Measurements from ENCODE around the gene L3MBTL4.

L3MBTL4 gene

DNA sequence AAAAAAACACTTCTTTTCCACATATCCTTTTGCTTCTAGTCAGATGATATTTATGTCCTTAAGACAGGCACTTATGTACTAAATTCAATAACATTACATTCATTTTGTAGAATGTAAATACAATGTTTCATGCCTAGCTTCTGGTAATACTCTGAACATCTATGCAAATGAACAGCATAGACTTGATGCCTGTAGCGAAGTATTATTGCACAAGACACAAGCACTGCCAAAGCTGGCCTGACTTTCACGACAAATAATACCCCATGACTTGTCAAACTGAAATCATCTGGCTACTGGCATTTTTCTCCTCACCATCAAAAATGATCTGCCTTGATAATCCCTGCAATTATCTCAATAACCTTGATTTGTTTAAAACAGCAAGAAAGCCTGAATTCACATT is 101.3 kb downstream of the L3MBTL4 start:
- TF ChIP-seq, protein P1, sequence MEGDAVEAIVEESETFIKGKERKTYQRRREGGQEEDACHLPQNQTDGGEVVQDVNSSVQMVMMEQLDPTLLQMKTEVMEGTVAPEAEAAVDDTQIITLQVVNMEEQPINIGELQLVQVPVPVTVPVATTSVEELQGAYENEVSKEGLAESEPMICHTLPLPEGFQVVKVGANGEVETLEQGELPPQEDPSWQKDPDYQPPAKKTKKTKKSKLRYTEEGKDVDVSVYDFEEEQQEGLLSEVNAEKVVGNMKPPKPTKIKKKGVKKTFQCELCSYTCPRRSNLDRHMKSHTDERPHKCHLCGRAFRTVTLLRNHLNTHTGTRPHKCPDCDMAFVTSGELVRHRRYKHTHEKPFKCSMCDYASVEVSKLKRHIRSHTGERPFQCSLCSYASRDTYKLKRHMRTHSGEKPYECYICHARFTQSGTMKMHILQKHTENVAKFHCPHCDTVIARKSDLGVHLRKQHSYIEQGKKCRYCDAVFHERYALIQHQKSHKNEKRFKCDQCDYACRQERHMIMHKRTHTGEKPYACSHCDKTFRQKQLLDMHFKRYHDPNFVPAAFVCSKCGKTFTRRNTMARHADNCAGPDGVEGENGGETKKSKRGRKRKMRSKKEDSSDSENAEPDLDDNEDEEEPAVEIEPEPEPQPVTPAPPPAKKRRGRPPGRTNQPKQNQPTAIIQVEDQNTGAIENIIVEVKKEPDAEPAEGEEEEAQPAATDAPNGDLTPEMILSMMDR (IDR thresholded peaks at IDR 0.05; ENCODE audit: control extremely low read depth, extremely low read depth, low read depth, missing control alignments), result no peak
- CTCF ChIA-PET, result no interaction called here
- no peak for DNase-seq (ENCODE audit: extremely low spot score)
- POLR2A ChIA-PET, result no interaction called here

DNA sequence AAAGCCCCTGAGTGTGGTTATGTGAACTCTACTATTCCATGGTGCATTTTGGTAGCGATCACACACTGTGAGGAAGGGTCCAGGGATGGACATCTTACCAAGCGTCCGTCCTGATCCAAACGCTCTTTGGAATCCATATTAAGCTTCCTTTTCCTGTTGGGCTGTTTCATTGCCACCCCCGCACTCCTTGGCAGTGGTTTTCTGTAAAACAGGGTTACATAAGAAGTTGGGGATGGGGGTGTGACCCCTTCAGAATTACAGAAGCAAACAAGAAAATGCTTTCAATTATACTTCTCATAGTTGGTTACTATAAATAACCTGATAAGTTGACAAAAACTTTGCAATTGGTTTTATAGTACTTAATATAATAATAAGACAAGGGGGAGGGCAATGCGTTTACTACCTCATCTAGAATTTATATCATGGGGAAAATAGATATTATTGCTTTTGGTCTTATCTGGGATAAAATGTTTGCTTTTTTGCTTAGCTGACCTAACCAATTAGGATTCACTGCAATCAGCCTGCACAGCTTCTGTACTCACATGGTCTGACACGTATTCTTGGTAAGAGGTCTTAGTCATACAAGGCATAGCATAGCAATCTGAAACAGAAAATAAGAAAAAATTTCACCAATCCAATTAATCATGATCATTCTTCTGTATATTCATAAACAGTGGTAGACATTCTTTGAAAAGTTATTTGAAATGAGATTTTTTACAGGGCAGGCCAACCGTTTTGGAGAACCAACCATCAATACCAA is 103.1 kb downstream of the L3MBTL4 start:
- DNase-seq (ENCODE audit: extremely low spot score), result no peak
- TF ChIP-seq, protein P1 (IDR thresholded peaks at IDR 0.05; ENCODE audit: control extremely low read depth, extremely low read depth, low read depth, missing control alignments), result no peak
- POLR2A ChIA-PET, result no interaction called here
- CTCF ChIA-PET, result interaction anchor here (0.7 to 0.9 kb wide), 2 partner anchors 10 to 17 kb away, joined by 3 read pairs; no protein-coding TSS in a partner anchor

DNA sequence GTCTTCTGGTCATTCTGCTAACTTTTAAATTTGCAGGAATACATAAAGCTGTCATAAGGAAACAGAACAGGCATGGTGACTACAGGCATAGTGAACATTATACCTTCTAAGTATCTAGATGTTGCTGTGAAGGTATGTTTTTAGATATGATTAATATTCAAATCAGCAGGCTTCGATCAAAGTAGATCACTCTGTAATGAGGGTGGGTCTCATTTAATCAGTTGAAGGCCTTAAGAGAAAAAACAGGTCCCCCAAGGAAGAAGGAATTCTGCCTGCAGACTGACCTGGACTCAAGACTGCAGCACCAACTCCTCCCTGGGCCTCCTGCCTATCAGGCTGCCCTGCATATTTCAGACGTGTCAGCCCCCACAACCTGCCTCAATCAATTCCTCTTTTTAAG is 104.0 kb downstream of the L3MBTL4 start:
- ChIA-PET POLR2A (no interaction called here), CTCF (no interaction called here)
- TF ChIP-seq, protein P1 (IDR thresholded peaks at IDR 0.05; ENCODE audit: control extremely low read depth, extremely low read depth, low read depth, missing control alignments), result no peak
- DNase-seq (ENCODE audit: extremely low spot score), result no peak

DNA sequence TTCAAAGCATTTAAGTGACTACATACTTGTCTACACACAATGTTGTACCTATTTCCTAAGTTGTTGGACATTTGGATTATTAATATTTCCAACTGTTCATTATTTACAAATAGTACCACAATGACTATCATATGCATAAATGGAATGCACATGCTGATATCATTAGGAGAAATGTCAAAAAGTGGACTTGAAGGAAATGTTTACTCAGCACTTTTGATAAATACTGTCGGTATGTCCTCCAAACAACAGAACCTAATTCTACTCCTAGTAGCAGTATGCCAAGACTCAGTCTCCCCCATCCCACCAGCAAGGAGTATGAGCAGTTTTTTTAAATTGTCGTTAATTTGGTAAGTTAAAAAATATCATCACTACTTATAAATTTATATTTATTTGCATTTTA is 116.8 kb downstream of the L3MBTL4 start:
- TF ChIP-seq, protein P1 (IDR thresholded peaks at IDR 0.05; ENCODE audit: control extremely low read depth, extremely low read depth, low read depth, missing control alignments), result no peak
- ChIA-PET POLR2A (no interaction called here), CTCF (no interaction called here)
- DNase-seq (ENCODE audit: extremely low spot score), result no peak

DNA sequence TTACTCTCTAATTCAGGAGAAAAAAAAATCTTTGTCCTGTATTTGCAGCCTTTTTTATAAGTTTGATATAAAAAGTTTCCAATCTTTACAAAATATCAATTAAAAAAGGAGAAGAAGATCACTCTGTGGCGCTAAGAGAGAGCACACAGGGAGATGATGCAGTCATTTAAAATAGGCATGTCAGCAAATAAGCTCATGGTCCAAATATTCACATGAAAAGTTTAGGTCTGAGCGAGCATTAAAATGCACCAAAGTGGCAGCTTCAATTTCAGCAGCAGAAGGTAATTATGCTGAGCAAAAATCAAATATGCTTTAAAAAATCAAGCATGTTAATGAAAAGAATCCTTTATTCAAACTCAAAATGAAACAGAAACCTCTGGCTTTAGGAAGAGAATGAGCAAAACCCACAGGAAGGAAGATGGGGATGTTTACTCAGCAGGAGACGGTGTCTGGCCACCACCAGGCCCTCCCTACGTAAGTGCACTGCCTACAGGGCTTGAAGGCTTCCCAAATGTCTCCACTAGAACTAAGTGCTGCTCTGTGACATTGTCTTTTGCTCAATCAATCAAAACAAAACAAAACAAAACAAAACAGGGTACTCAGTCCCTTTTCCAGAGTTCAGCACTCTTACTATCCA is 120.4 kb downstream of the L3MBTL4 start:
- ChIA-PET CTCF (no interaction called here), POLR2A (no interaction called here)
- DNase-seq (ENCODE audit: extremely low spot score), result no peak
- TF ChIP-seq, protein P1 (IDR thresholded peaks at IDR 0.05; ENCODE audit: control extremely low read depth, extremely low read depth, low read depth, missing control alignments), result no peak

DNA sequence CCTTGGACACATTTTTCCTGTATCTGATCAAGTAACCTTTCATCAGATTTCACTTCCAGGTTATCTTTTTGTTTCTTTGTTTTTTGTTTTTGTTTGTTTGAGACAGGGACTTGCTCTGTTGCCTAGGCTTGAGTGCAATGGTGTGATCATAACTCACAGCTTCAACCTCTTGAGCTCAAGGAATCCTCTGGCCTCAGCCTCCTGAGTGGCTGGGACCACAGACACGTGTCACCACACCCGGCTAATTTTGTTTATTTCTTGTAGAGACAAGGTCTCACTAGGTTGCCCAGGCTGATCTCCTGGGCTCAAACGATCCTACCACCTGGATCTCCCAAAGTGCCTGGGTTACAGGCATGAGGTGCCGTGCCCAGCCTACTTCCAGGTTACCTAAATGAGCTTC is 124.9 kb downstream of the L3MBTL4 start:
- TF ChIP-seq, protein P1 (IDR thresholded peaks at IDR 0.05; ENCODE audit: control extremely low read depth, extremely low read depth, low read depth, missing control alignments), result no peak
- CTCF ChIA-PET, result interaction anchor here (0.9 to 1.5 kb wide), 3 partner anchors 14 to 45 kb away, joined by 3 to 4 read pairs (median 3); no protein-coding TSS in a partner anchor
- DNase-seq (ENCODE audit: extremely low spot score), result no peak
- POLR2A ChIA-PET, result no interaction called here
